WTC11 (cell line): ENCODE data around the gene MYL11. TPM values are rescaled to one million over a fixed set of nuclear protein-coding genes. Genes with fewer than 3 reads are reported as not detected.

Experiments used
- ATAC-seq: fragments of 200-7000 bp; cut with Tn5 transposase; 2 replicates; pipeline ENCODE4 v1.10.0; 2021; ENCODE audit warnings: mild to moderate bottlenecking, moderate library complexity
- CTCF ChIA-PET: fragments of 300-600 bp; sonication (Branson Sonifier 250); formaldehyde crosslinking; loops from one replicate; lab custom pipeline; 2021; ENCODE audit warnings: antibody characterized with exemption; lab: Charles Lee
- POLR2A ChIA-PET: fragments of 350-600 bp; sonication (Branson Sonifier 250); formaldehyde crosslinking; loops from one replicate; lab custom pipeline; 2021; ENCODE audit warnings: antibody characterized with exemption; lab: Charles Lee
- DNase-seq: peaks from one replicate; pipeline ENCODE4 v3.0.0; 2021; ENCODE audit warnings: low spot score
- H3K27ac Mint-ChIP-seq: 2 replicates; pipeline ENCODE4 v1.8.0; 2021; ENCODE audit warnings: mixed read lengths
- H3K27me3 Mint-ChIP-seq: 2 replicates; pipeline ENCODE4 v1.8.0; 2021; ENCODE audit warnings: low read depth, mild to moderate bottlenecking, moderate library complexity, mixed read lengths
- H3K36me3 Mint-ChIP-seq: 2 replicates; pipeline ENCODE4 v1.8.0; 2021; ENCODE audit warnings: mixed read lengths
- H3K4me1 Mint-ChIP-seq: 2 replicates; pipeline ENCODE4 v1.8.0; 2022; ENCODE audit warnings: mixed read lengths
- H3K4me3 Mint-ChIP-seq: 2 replicates; pipeline ENCODE4 v1.8.0; 2021; ENCODE audit warnings: mild to moderate bottlenecking, moderate library complexity, mixed read lengths
- H3K9me3 Mint-ChIP-seq: 2 replicates; pipeline ENCODE4 v1.8.0; 2021; ENCODE audit warnings: mixed read lengths
- CTCF ChIP-seq: fragments of 200-600 bp; IDR thresholded peaks from 2 replicates; pipeline ENCODE4 v1.8.0; 2022; ENCODE audit warnings: antibody characterized with exemption
- FOXJ3 ChIP-seq: sonication (generic); formaldehyde crosslinking; IDR thresholded peaks from 2 replicates; pipeline ENCODE4 v1.9.0; 2021; ENCODE audit warnings: missing genetic modification reagents, mild to moderate bottlenecking, borderline replicate concordance
- FOXK1 ChIP-seq: sonication (generic); formaldehyde crosslinking; IDR thresholded peaks from 2 replicates; pipeline ENCODE4 v1.8.0; 2022; ENCODE audit warnings: mild to moderate bottlenecking, moderate library complexity, missing genetic modification reagents
- FOXP1 ChIP-seq: sonication (generic); formaldehyde crosslinking; IDR thresholded peaks from 2 replicates; pipeline ENCODE4 v1.8.0; 2022; ENCODE audit warnings: missing genetic modification reagents, mild to moderate bottlenecking, moderate library complexity, borderline replicate concordance
- IRF2 ChIP-seq: sonication (generic); formaldehyde crosslinking; IDR thresholded peaks from 2 replicates; pipeline ENCODE4 v1.8.0; 2022; ENCODE audit warnings: low read depth, missing genetic modification reagents, borderline replicate concordance
- MXD4 ChIP-seq: fragments of 250-450 bp; sonication (Bioruptor Pico); IDR thresholded peaks from 2 replicates; pipeline ENCODE4 v1.8.0; 2021; ENCODE audit warnings: mild to moderate bottlenecking, moderate library complexity, borderline replicate concordance
- NR2C2 ChIP-seq: sonication (generic); formaldehyde crosslinking; IDR thresholded peaks from 2 replicates; pipeline ENCODE4 v1.8.0; 2022; ENCODE audit warnings: mild to moderate bottlenecking, missing genetic modification reagents
- NR3C1 ChIP-seq: sonication (generic); formaldehyde crosslinking; conservative IDR thresholded peaks from 2 replicates; pipeline ENCODE4 v1.8.1; 2023; ENCODE audit warnings: low read depth, mild to moderate bottlenecking, missing genetic modification reagents
- USF1 ChIP-seq: sonication (generic); formaldehyde crosslinking; IDR thresholded peaks from 2 replicates; pipeline ENCODE4 v1.8.0; 2022; ENCODE audit warnings: mild to moderate bottlenecking, missing genetic modification reagents
- ZNF317 ChIP-seq: sonication (generic); formaldehyde crosslinking; IDR thresholded peaks from 2 replicates; pipeline ENCODE4 v1.8.1; 2023; ENCODE audit warnings: low read depth, mild to moderate bottlenecking, moderate library complexity, missing genetic modification reagents, borderline replicate concordance
- ZSCAN18 ChIP-seq: fragments of 250-450 bp; sonication (Bioruptor Pico); IDR thresholded peaks from 2 replicates; pipeline ENCODE4 v2.1.2; 2022; ENCODE audit warnings: mild to moderate bottlenecking, moderate library complexity
- total RNA-seq: library from RNA; stranded (reverse); gene quantifications from 3 replicates; pipeline ENCODE4 v1.2.3, GENCODE V29; 2021
- TF ChIP-seq, protein P1 (sequence below): fragments of 250-450 bp; sonication (Bioruptor Pico); IDR thresholded peaks from 2 replicates; pipeline ENCODE4 v1.8.0; 2021; ENCODE audit warnings: mild to moderate bottlenecking
- TF ChIP-seq, protein P2 (sequence below): sonication (generic); formaldehyde crosslinking; IDR thresholded peaks from 2 replicates; pipeline ENCODE4 v1.8.1; 2022; ENCODE audit warnings: mild to moderate bottlenecking, missing genetic modification reagents, moderate library complexity, borderline replicate concordance
- TF ChIP-seq, protein P3 (sequence below): sonication (generic); formaldehyde crosslinking; IDR thresholded peaks from 2 replicates; pipeline ENCODE4 v1.8.1; 2023; ENCODE audit warnings: mild to moderate bottlenecking, missing genetic modification reagents
- TF ChIP-seq, protein P4 (sequence below): sonication (generic); formaldehyde crosslinking; IDR thresholded peaks from 2 replicates; pipeline ENCODE4 v1.8.1; 2023; ENCODE audit warnings: mild to moderate bottlenecking, missing genetic modification reagents, moderate library complexity
- TF ChIP-seq, protein P5 (sequence below): sonication (generic); formaldehyde crosslinking; IDR thresholded peaks from 2 replicates; pipeline ENCODE4 v1.8.0; 2023; ENCODE audit warnings: mild to moderate bottlenecking, missing genetic modification reagents

MYL11 gene
- total RNA-seq, 1 experiment from 2014 or later, result 1.3 TPM

GRCh38 chr16:30380803-30381208 is 6.2 kb downstream of the MYL11 start:
- ChIA-PET POLR2A (no interaction called here), CTCF (no interaction called here)
- ATAC-seq (no peak), DNase-seq (no peak)
- no peak overlapping the region for H3K4me3 Mint-ChIP-seq
- peaks cover 9% of the 10 kb centered on the region for H3K4me1 Mint-ChIP-seq
- H3K27ac Mint-ChIP-seq, result no peak overlapping the region
- H3K27me3 Mint-ChIP-seq, result peaks cover 13% of the 10 kb centered on the region
- no peaks in the 10 kb centered on the region for H3K9me3 Mint-ChIP-seq
- TF ChIP-seq, protein P1, sequence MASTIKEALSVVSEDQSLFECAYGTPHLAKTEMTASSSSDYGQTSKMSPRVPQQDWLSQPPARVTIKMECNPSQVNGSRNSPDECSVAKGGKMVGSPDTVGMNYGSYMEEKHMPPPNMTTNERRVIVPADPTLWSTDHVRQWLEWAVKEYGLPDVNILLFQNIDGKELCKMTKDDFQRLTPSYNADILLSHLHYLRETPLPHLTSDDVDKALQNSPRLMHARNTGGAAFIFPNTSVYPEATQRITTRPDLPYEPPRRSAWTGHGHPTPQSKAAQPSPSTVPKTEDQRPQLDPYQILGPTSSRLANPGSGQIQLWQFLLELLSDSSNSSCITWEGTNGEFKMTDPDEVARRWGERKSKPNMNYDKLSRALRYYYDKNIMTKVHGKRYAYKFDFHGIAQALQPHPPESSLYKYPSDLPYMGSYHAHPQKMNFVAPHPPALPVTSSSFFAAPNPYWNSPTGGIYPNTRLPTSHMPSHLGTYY, result no peak
- TF ChIP-seq FOXJ3 (no peak), IRF2 (CRISPR knock-in tag) (no peak)
- TF ChIP-seq, protein P2, sequence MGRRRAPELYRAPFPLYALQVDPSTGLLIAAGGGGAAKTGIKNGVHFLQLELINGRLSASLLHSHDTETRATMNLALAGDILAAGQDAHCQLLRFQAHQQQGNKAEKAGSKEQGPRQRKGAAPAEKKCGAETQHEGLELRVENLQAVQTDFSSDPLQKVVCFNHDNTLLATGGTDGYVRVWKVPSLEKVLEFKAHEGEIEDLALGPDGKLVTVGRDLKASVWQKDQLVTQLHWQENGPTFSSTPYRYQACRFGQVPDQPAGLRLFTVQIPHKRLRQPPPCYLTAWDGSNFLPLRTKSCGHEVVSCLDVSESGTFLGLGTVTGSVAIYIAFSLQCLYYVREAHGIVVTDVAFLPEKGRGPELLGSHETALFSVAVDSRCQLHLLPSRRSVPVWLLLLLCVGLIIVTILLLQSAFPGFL (CRISPR knock-in tag), result no peak
- TF ChIP-seq, protein P3, sequence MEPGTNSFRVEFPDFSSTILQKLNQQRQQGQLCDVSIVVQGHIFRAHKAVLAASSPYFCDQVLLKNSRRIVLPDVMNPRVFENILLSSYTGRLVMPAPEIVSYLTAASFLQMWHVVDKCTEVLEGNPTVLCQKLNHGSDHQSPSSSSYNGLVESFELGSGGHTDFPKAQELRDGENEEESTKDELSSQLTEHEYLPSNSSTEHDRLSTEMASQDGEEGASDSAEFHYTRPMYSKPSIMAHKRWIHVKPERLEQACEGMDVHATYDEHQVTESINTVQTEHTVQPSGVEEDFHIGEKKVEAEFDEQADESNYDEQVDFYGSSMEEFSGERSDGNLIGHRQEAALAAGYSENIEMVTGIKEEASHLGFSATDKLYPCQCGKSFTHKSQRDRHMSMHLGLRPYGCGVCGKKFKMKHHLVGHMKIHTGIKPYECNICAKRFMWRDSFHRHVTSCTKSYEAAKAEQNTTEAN, result no peak
- TF ChIP-seq, protein P4, sequence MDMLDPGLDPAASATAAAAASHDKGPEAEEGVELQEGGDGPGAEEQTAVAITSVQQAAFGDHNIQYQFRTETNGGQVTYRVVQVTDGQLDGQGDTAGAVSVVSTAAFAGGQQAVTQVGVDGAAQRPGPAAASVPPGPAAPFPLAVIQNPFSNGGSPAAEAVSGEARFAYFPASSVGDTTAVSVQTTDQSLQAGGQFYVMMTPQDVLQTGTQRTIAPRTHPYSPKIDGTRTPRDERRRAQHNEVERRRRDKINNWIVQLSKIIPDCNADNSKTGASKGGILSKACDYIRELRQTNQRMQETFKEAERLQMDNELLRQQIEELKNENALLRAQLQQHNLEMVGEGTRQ, result no peak
- H3K36me3 Mint-ChIP-seq, result 0 out of 2 replicates have a peak, but pooled peaks cover 2% of the 10 kb centered on the region

DNA sequence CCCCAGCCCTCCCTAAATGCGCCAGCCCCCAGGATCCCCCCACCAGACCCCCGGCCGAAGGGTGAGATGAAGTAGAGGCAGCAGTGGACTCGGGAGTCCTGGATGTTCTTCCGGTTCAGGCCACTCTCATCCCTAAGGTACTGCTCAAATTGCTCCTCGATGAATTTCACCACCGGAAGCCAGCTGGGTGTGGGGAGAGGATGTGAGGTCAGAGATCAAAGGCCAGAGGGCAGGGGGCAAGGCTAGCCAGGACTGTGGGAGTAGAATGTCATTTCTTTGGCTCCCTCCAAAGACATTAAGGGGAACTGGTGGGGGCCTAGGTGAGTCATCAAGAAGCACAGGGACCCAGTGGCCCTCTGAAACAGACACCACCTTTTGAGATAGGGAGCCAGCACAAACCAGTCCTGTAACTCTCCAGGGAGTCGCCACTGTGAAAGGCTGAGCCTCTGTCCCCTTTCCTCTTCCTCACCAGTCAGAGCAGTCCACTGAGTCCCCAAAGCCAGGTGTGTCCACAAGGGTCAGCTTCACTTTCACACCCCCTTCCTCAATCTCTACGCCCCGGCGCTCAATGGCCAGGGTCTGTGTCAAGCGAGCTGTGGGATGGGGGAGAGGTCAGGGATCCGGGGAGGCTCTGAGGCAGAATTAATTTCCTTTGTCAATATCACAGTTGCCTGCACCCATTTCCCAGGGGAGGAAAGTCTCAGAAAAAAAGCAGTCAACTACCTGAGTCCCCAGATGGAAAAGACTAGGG is 6.9 kb downstream of the MYL11 start:
- H3K36me3 Mint-ChIP-seq, result 0 out of 2 replicates have a peak, but pooled peaks cover 2% of the 10 kb centered on the region
- ChIA-PET POLR2A (no interaction called here), CTCF (interaction anchor here (0.6 kb wide), 1 partner anchor 1404 kb away, joined by 4 read pairs; no protein-coding TSS in a partner anchor)
- H3K4me3 Mint-ChIP-seq, result no peak overlapping the region
- DNase-seq, result no peak
- H3K4me1 Mint-ChIP-seq, result peaks cover 8% of the 10 kb centered on the region
- no peak for ATAC-seq
- peaks cover 13% of the 10 kb centered on the region for H3K27me3 Mint-ChIP-seq
- no peak overlapping the region; the same call in 1 of the 2 replicates for H3K27ac Mint-ChIP-seq
- H3K9me3 Mint-ChIP-seq, result no peaks in the 10 kb centered on the region
- TF ChIP-seq, protein P3, result no peak
- no peak for TF ChIP-seq NR2C2 (CRISPR knock-in tag)
- no peak for TF ChIP-seq ZNF317
- TF ChIP-seq, protein P5, sequence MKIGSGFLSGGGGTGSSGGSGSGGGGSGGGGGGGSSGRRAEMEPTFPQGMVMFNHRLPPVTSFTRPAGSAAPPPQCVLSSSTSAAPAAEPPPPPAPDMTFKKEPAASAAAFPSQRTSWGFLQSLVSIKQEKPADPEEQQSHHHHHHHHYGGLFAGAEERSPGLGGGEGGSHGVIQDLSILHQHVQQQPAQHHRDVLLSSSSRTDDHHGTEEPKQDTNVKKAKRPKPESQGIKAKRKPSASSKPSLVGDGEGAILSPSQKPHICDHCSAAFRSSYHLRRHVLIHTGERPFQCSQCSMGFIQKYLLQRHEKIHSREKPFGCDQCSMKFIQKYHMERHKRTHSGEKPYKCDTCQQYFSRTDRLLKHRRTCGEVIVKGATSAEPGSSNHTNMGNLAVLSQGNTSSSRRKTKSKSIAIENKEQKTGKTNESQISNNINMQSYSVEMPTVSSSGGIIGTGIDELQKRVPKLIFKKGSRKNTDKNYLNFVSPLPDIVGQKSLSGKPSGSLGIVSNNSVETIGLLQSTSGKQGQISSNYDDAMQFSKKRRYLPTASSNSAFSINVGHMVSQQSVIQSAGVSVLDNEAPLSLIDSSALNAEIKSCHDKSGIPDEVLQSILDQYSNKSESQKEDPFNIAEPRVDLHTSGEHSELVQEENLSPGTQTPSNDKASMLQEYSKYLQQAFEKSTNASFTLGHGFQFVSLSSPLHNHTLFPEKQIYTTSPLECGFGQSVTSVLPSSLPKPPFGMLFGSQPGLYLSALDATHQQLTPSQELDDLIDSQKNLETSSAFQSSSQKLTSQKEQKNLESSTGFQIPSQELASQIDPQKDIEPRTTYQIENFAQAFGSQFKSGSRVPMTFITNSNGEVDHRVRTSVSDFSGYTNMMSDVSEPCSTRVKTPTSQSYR (CRISPR knock-in tag), result no peak
- no peak for TF ChIP-seq FOXJ3
- no peak for TF ChIP-seq ZSCAN18 (CRISPR knock-in tag)
- TF ChIP-seq CTCF, result no peak
- TF ChIP-seq FOXK1 (CRISPR knock-in tag), result no peak
- TF ChIP-seq FOXP1 (CRISPR knock-in tag), result no peak
- TF ChIP-seq, protein P1, result no peak
- no peak for TF ChIP-seq MXD4 (CRISPR knock-in tag)
- no peak for TF ChIP-seq USF1 (CRISPR knock-in tag)
- TF ChIP-seq NR3C1 (CRISPR knock-in tag), result no peak
